H9 (cell line): ENCODE results near the gene AFAP1L1. TPM values are rescaled to one million over a fixed set of nuclear protein-coding genes. Genes with fewer than 3 reads are reported as not detected.

Source experiments
- DNase-seq: peaks from one replicate; pipeline ENCODE4 v3.0.0-alpha.2; 2017
- H2AFZ ChIP-seq: one replicate; pipeline ENCODE4 v1.6.1; 2013; ENCODE audit warnings: mild to moderate bottlenecking, low read length, control low read depth, moderate library complexity
- H2AK5ac ChIP-seq: 2 replicates; pipeline ENCODE4 v1.6.1; 2013; ENCODE audit warnings: low read length, control low read depth, mixed read lengths; ENCODE audit not compliant: insufficient read length
- H2BK120ac ChIP-seq: one replicate; pipeline ENCODE4 v1.6.1; 2013; ENCODE audit warnings: low read depth, mild to moderate bottlenecking, low read length, control low read depth, inconsistent platforms; ENCODE audit not compliant: poor library complexity, severe bottlenecking
- H2BK12ac ChIP-seq: 2 replicates; pipeline ENCODE4 v1.6.1; 2013; ENCODE audit warnings: low read length, control low read depth, mixed read lengths, low read depth; ENCODE audit not compliant: insufficient read length
- H2BK15ac ChIP-seq: 2 replicates; pipeline ENCODE4 v1.6.1; 2013; ENCODE audit warnings: low read depth, low read length, control low read depth
- H2BK20ac ChIP-seq: one replicate; pipeline ENCODE4 v1.6.1; 2013; ENCODE audit warnings: low read depth, mild to moderate bottlenecking, low read length, control low read depth, inconsistent platforms; ENCODE audit not compliant: poor library complexity, severe bottlenecking
- H2BK5ac ChIP-seq: 2 replicates; pipeline ENCODE4 v1.6.1; 2013; ENCODE audit warnings: low read length, control low read depth, mixed read lengths; ENCODE audit not compliant: insufficient read length
- H3K14ac ChIP-seq: 2 replicates; pipeline ENCODE4 v1.6.1; 2013; ENCODE audit warnings: low read length, control low read depth; ENCODE audit not compliant: insufficient read depth
- H3K18ac ChIP-seq: 2 replicates; pipeline ENCODE4 v1.6.1; 2013; ENCODE audit warnings: low read depth, mild to moderate bottlenecking, mixed read lengths, low read length, control low read depth; ENCODE audit not compliant: insufficient read length
- H3K23ac ChIP-seq: 2 replicates; pipeline ENCODE4 v1.6.1; 2013; ENCODE audit warnings: low read length, control low read depth, mixed read lengths, low read depth; ENCODE audit not compliant: insufficient read length
- H3K23me2 ChIP-seq: 2 replicates; pipeline ENCODE4 v1.6.1; 2013; ENCODE audit warnings: low read depth, mild to moderate bottlenecking, mixed read lengths, low read length, control low read depth; ENCODE audit not compliant: insufficient read length, poor library complexity, severe bottlenecking
- H3K27ac ChIP-seq: 2 replicates; pipeline ENCODE4 v1.5.1; 2013; ENCODE audit warnings: low read length, control low read depth, mixed read lengths, low read depth; ENCODE audit not compliant: insufficient read length
- H3K27me3 ChIP-seq: 2 replicates; pipeline ENCODE4 v1.6.1; 2013; ENCODE audit warnings: low read length, control low read depth, inconsistent platforms; ENCODE audit not compliant: insufficient read depth
- H3K4ac ChIP-seq: 2 replicates; pipeline ENCODE4 v1.6.1; 2013; ENCODE audit warnings: low read depth, mild to moderate bottlenecking, control low read depth, inconsistent platforms, low read length, moderate library complexity
- H3K4me1 ChIP-seq: 2 replicates; pipeline ENCODE4 v1.6.1; 2013; ENCODE audit warnings: low read length, control low read depth, inconsistent platforms; ENCODE audit not compliant: insufficient read depth
- H3K4me2 ChIP-seq: 2 replicates; pipeline ENCODE4 v1.6.1; 2013; ENCODE audit warnings: low read length, control low read depth, mixed read lengths; ENCODE audit not compliant: insufficient read length, insufficient read depth
- H3K56ac ChIP-seq: 2 replicates; pipeline ENCODE4 v1.6.1; 2013; ENCODE audit warnings: low read depth, mild to moderate bottlenecking, mixed read lengths, low read length, control low read depth; ENCODE audit not compliant: insufficient read length
- H3K79me1 ChIP-seq: 2 replicates; pipeline ENCODE4 v1.6.1; 2013; ENCODE audit warnings: low read depth, mild to moderate bottlenecking, moderate library complexity, low read length, control low read depth, inconsistent platforms; ENCODE audit not compliant: insufficient read depth, poor library complexity, severe bottlenecking
- H3K79me2 ChIP-seq: 2 replicates; pipeline ENCODE4 v1.6.1; 2013; ENCODE audit warnings: low read length, control low read depth, inconsistent platforms; ENCODE audit not compliant: insufficient read depth
- H3K9ac ChIP-seq: 2 replicates; pipeline ENCODE4 v1.6.1; 2013; ENCODE audit warnings: low read length, control low read depth, mixed read lengths; ENCODE audit not compliant: insufficient read length; ENCODE audit errors: extremely low read depth
- H3K9me3 ChIP-seq: one replicate; pipeline ENCODE4 v1.6.1; 2013; ENCODE audit warnings: low read depth, low read length, inconsistent platforms; ENCODE audit not compliant: control insufficient read depth
- H3T11ph ChIP-seq: one replicate; pipeline ENCODE4 v1.6.1; 2013; ENCODE audit warnings: mild to moderate bottlenecking, low read length, control low read depth, inconsistent platforms
- H4K20me1 ChIP-seq: one replicate; pipeline ENCODE4 v1.6.1; 2013; ENCODE audit not compliant: control insufficient read depth, insufficient read length, insufficient read depth
- H4K5ac ChIP-seq: 2 replicates; pipeline ENCODE4 v1.6.1; 2013; ENCODE audit warnings: low read depth, mild to moderate bottlenecking, mixed read lengths, low read length, control low read depth; ENCODE audit not compliant: insufficient read length
- H4K8ac ChIP-seq: replicated peaks from 2 replicates; pipeline ENCODE4 v1.6.1; 2013; ENCODE audit warnings: low read length, control low read depth, mixed read lengths, low read depth; ENCODE audit not compliant: insufficient read length
- H4K91ac ChIP-seq: 2 replicates; pipeline ENCODE4 v1.6.1; 2013; ENCODE audit warnings: low read depth, mild to moderate bottlenecking, moderate library complexity, mixed read lengths, low read length, control low read depth; ENCODE audit not compliant: insufficient read length
- H3K27ac Mint-ChIP-seq, 3 experiments: 2 replicates in 2 of 3; 3 replicates in 1 of 3; pipeline ENCODE4 v1.8.0; 2020 to 2021; ENCODE audit warnings: mixed read lengths in 3 of 3, mild to moderate bottlenecking in 1 of 3, moderate library complexity in 1 of 3
- H3K27me3 Mint-ChIP-seq: 2 replicates; pipeline ENCODE4 v1.8.0; 2021; ENCODE audit warnings: low read depth, mild to moderate bottlenecking, moderate library complexity, mixed read lengths
- H3K36me3 Mint-ChIP-seq, 3 experiments: 2 replicates in 2 of 3; 3 replicates in 1 of 3; pipeline ENCODE4 v1.8.0; 2020 to 2021; ENCODE audit warnings: low read depth in 3 of 3, mixed read lengths in 3 of 3; ENCODE audit not compliant: insufficient read depth in 1 of 3
- H3K4me1 Mint-ChIP-seq, 2 experiments: 2 replicates each; pipeline ENCODE4 v1.8.0; 2020; ENCODE audit warnings: mixed read lengths in 2 of 2
- H3K4me3 Mint-ChIP-seq, 2 experiments: 2 replicates in 1 of 2; 3 replicates in 1 of 2; pipeline ENCODE4 v1.8.0; 2020 to 2021; ENCODE audit warnings: mild to moderate bottlenecking in 2 of 2, mixed read lengths in 2 of 2, moderate library complexity in 1 of 2
- H3K9me3 Mint-ChIP-seq, 2 experiments: 2 replicates in 1 of 2; 3 replicates in 1 of 2; pipeline ENCODE4 v1.8.0; 2020; ENCODE audit warnings: mild to moderate bottlenecking in 2 of 2, mixed read lengths in 2 of 2, moderate library complexity in 1 of 2
- CTCF ChIP-seq: fragments of 200-600 bp; sonication (generic); conservative IDR thresholded peaks from 3 replicates; pipeline ENCODE4 v1.8.0; 2021; ENCODE audit warnings: antibody characterized with exemption, mild to moderate bottlenecking
- WGBS: extraction: QIAGEN DNeasy Blood & Tissue Kit; methylation state at CpG from one replicate; pipeline ENCODE4 v1.1.7; 2013; ENCODE audit warnings: missing lambda C conversion rate, low lambda C conversion rate, mixed read lengths; ENCODE audit not compliant: insufficient read length; ENCODE audit errors: extremely low coverage; 5-methylcytosine and 5-hydroxymethylcytosine counted together
- total RNA-seq: library from RNA; stranded (reverse); gene quantifications from 2 replicates; pipeline ENCODE4 v1.2.1, GENCODE V29; 2021

Gene AFAP1L1
- total RNA-seq, 1 experiment from 2014 or later = 1.8 TPM

GRCh38 chr5:149298842-149299404 lies 27.3 kb downstream of the AFAP1L1 start:
- no peaks in the 10 kb centered on the region for H3K36me3 Mint-ChIP-seq
- Histone ChIP-seq H3K4me2 (no peak overlapping the region), H2BK15ac (no peak overlapping the region)

More at GRCh38 chr5:149298842-149299404, 27.3 kb downstream of the AFAP1L1 start:
- H2AFZ ChIP-seq = no peak overlapping the region
- H4K91ac ChIP-seq = no peak overlapping the region
- H3K18ac ChIP-seq = no peak overlapping the region
- no peak overlapping the region for H3K27ac ChIP-seq
- no peaks in the 10 kb centered on the region for H4K20me1 ChIP-seq
- no peaks in the 10 kb centered on the region for H3K23me2 ChIP-seq
- no peak overlapping the region; the same call in 1 of the 2 replicates for H3K14ac ChIP-seq
- no CpG with 5 or more reads among the region's 11 CpGs for WGBS
- no peaks in the 10 kb centered on the region for H3K27me3 ChIP-seq
- no peaks in the 10 kb centered on the region; the same call in 1 of the 2 replicates for H3K4me1 ChIP-seq
- no peaks in the 10 kb centered on the region for H3K9me3 Mint-ChIP-seq
- no peaks in the 10 kb centered on the region; the same call in 1 of the 2 replicates for H3K27me3 Mint-ChIP-seq
- no peaks in the 10 kb centered on the region for H3K79me2 ChIP-seq
- TF ChIP-seq CTCF = no peak
- H3K9me3 ChIP-seq = no peaks in the 10 kb centered on the region
- H3K4ac ChIP-seq = no peak overlapping the region
- H3K56ac ChIP-seq = no peak overlapping the region
- H3K4me3 Mint-ChIP-seq = no peak overlapping the region
- no peak overlapping the region for H3K23ac ChIP-seq
- no peaks in the 10 kb centered on the region for H3K79me1 ChIP-seq
- no peak overlapping the region for H2BK5ac ChIP-seq
- H2BK20ac ChIP-seq = no peak overlapping the region
- H2BK120ac ChIP-seq = no peak overlapping the region
- no peak overlapping the region for H4K8ac ChIP-seq
- H2BK12ac ChIP-seq = no peak overlapping the region
- no peak overlapping the region for H3K9ac ChIP-seq
- H3K27ac Mint-ChIP-seq = peak overlapping the region in 1 of 3 experiments; percentile 18; a peak in 1 of 7 replicates
- H3K4me1 Mint-ChIP-seq = peaks cover 10 to 15% of the 10 kb centered on the region in 2 experiments
- no peak overlapping the region for H4K5ac ChIP-seq
- no peak overlapping the region for H2AK5ac ChIP-seq
- H3T11ph ChIP-seq = no peak overlapping the region
- DNase-seq = no peak
